Natural killer cell (primary cell): ENCODE measurements around the gene CRAMP1. TPM values are rescaled to one million over a fixed set of nuclear protein-coding genes. Genes with fewer than 3 reads are reported as not detected.

ENCODE experiments used
- ATAC-seq, 3 donors: fragments of 150-1000 bp in 2 of 3; fragments of 200-7000 bp in 1 of 3; cut with Tn5 transposase; 1 replicate in 1 of 3; 2 replicates in 2 of 3; pipeline ENCODE4 v1.10.0; 2021; ENCODE audit warnings: mild to moderate bottlenecking in 2 of 3, moderate library complexity in 2 of 3
- DNase-seq, 2 donors: peaks; one replicate each; pipeline versions ENCODE4 v3.0.0 to v3.0.0-alpha.2; 2013 to 2021; ENCODE audit warnings: mixed read lengths in 1 of 2
- H3K27ac ChIP-seq: one replicate; pipeline ENCODE4 v1.5.1; 2013; ENCODE audit warnings: mild to moderate bottlenecking, low read length
- H3K27me3 ChIP-seq: one replicate; pipeline ENCODE4 v1.6.1; 2013; ENCODE audit warnings: low read length; ENCODE audit not compliant: control insufficient read depth, insufficient read depth
- H3K36me3 ChIP-seq: one replicate; pipeline ENCODE4 v1.6.1; 2013; ENCODE audit warnings: low read length; ENCODE audit not compliant: control insufficient read depth, insufficient read depth
- H3K4me1 ChIP-seq: one replicate; pipeline ENCODE4 v1.6.1; 2013; ENCODE audit warnings: low read length; ENCODE audit not compliant: control insufficient read depth, insufficient read depth
- H3K4me3 ChIP-seq: one replicate; pipeline ENCODE4 v1.5.1; 2013; ENCODE audit warnings: low read length
- H3K9me3 ChIP-seq: one replicate; pipeline ENCODE4 v1.6.1; 2013; ENCODE audit warnings: low read length; ENCODE audit not compliant: control insufficient read depth, insufficient read depth
- H3K27ac Mint-ChIP-seq, 2 donors: one replicate each; pipeline ENCODE4 v1.8.0; 2022; ENCODE audit warnings: mild to moderate bottlenecking in 2 of 2, mixed read lengths in 2 of 2, moderate library complexity in 1 of 2
- H3K27me3 Mint-ChIP-seq, 2 donors: one replicate each; pipeline ENCODE4 v1.8.0; 2022; ENCODE audit warnings: low read depth in 2 of 2, mixed read lengths in 2 of 2
- H3K36me3 Mint-ChIP-seq: one replicate; pipeline ENCODE4 v1.8.0; 2022; ENCODE audit warnings: mixed read lengths
- H3K4me1 Mint-ChIP-seq, 2 donors: one replicate each; pipeline ENCODE4 v1.8.0; 2022; ENCODE audit warnings: mixed read lengths in 2 of 2
- H3K4me3 Mint-ChIP-seq: one replicate; pipeline ENCODE4 v1.8.0; 2022; ENCODE audit warnings: mild to moderate bottlenecking, moderate library complexity, mixed read lengths
- H3K9me3 Mint-ChIP-seq, 2 donors: one replicate each; pipeline ENCODE4 v1.8.0; 2022; ENCODE audit warnings: mixed read lengths in 2 of 2
- CTCF ChIP-seq: fragments of 200-600 bp; IDR thresholded peaks from one replicate; pipeline ENCODE4 v1.8.0; 2022; ENCODE audit warnings: antibody characterized with exemption
- WGBS: methylation state at CpG from one replicate; pipeline ENCODE4 v1.1.7; 2013; ENCODE audit warnings: missing lambda C conversion rate; ENCODE audit not compliant: insufficient coverage; 5-methylcytosine and 5-hydroxymethylcytosine counted together
- intact Hi-C: fragments of 100-400 bp; cut with micrococcal nuclease; formaldehyde crosslinking; loops from one replicate; pipeline ENCODE4 v1.14.2; 2022
- total RNA-seq, 4 donors: library from RNA; stranded (reverse); fragments of 120-200 nt in 1 of 4; gene quantifications; one replicate each; pipeline versions ENCODE4 v1.2.3 to v1.2.4, GENCODE V29; 2013 to 2022

CRAMP1 gene
- total RNA-seq, 3 donors from 2014 or later (not counting 1 experiment from before 2014, with no cell fraction given): 47.8 to 49.8 (median 49.6) TPM

- ATAC-seq (no peak), DNase-seq (no peak)
- H3K4me3 ChIP-seq: no peak overlapping the region
- H3K4me3 Mint-ChIP-seq: no peak overlapping the region
- H3K27me3 Mint-ChIP-seq: no peaks in the 10 kb centered on the region
- peak overlapping the region in 1 of 2 donors; percentile 62 for H3K27ac Mint-ChIP-seq
- H3K9me3 ChIP-seq: no peaks in the 10 kb centered on the region
- H3K4me1 ChIP-seq: no peaks in the 10 kb centered on the region
- peaks cover 12 to 24% of the 10 kb centered on the region in 2 donors for H3K4me1 Mint-ChIP-seq
- H3K9me3 Mint-ChIP-seq: no peaks in the 10 kb centered on the region
- no peak for TF ChIP-seq CTCF
- 85% methylated on average over 16 of the region's 16 CpGs for WGBS
- H3K27me3 ChIP-seq: no peaks in the 10 kb centered on the region
- intact Hi-C loops: no loop called here
- no peak overlapping the region for H3K27ac ChIP-seq
- peaks cover 13% of the 10 kb centered on the region for H3K36me3 Mint-ChIP-seq
- H3K36me3 ChIP-seq: peaks cover 64% of the 10 kb centered on the region
Observed at GRCh38 chr16:1655269-1655807, 43.2 kb downstream of the CRAMP1 start.

GRCh38 chr16:1655909-1656807 lies 44.0 kb downstream of the CRAMP1 start:
- WGBS: 98% methylated on average over 52 of the region's 52 CpGs
- Histone ChIP-seq H3K27me3 (no peaks in the 10 kb centered on the region), H3K36me3 (peaks cover 67% of the 10 kb centered on the region), H3K9me3 (no peaks in the 10 kb centered on the region), H3K27ac (no peak overlapping the region), H3K4me1 (no peaks in the 10 kb centered on the region), H3K4me3 (no peak overlapping the region)
- intact Hi-C loops: no loop called here
- Mint-ChIP-seq H3K4me3 (no peak overlapping the region), H3K9me3 (no peaks in the 10 kb centered on the region), H3K36me3 (peaks cover 13% of the 10 kb centered on the region), H3K27me3 (no peaks in the 10 kb centered on the region), H3K27ac (no peak overlapping the region), H3K4me1 (peaks cover 4 to 18% of the 10 kb centered on the region in 2 donors)
- ATAC-seq (no peak), DNase-seq (no peak)
- TF ChIP-seq CTCF: no peak

GRCh38 chr16:1656808-1657617 lies 44.9 kb downstream of the CRAMP1 start:
- 96% methylated on average over 24 of the region's 24 CpGs for WGBS
- no peaks in the 10 kb centered on the region for H3K9me3 ChIP-seq
- H3K4me3 ChIP-seq: no peak overlapping the region
- peaks cover 64% of the 10 kb centered on the region for H3K36me3 ChIP-seq
- Mint-ChIP-seq H3K27ac (no peak overlapping the region), H3K27me3 (no peaks in the 10 kb centered on the region), H3K36me3 (peaks cover 13% of the 10 kb centered on the region), H3K4me1 (peaks cover 0 to 9% of the 10 kb centered on the region in 2 donors), H3K4me3 (no peak overlapping the region), H3K9me3 (no peaks in the 10 kb centered on the region)
- H3K27ac ChIP-seq: no peak overlapping the region
- H3K4me1 ChIP-seq: no peaks in the 10 kb centered on the region
- H3K27me3 ChIP-seq: no peaks in the 10 kb centered on the region
- intact Hi-C loops: no loop called here
- DNase-seq: no peak
- TF ChIP-seq CTCF: no peak
- ATAC-seq: no peak
